Panc1 (cell line): Measurements from ENCODE around the gene USP44. TPM values are rescaled to one million over a fixed set of nuclear protein-coding genes. Genes with fewer than 3 reads are reported as not detected.

Source experiments
- ATAC-seq: fragments of 200-7000 bp; cut with Tn5 transposase; 2 replicates; pipeline ENCODE4 v1.9.1; 2020; ENCODE audit warnings: mild to moderate bottlenecking, moderate library complexity
- BruUV-seq: library from RNA; stranded (reverse); fragments of 400-500 nt; replicated peaks from 2 replicates; lab custom pipeline; 2021; lab: Mats Ljungman, UMichigan
- CTCF ChIA-PET: fragments of 300-600 bp; sonication (Branson Sonifier 250); formaldehyde crosslinking; loops from one replicate; lab custom pipeline; 2022; ENCODE audit warnings: antibody characterized with exemption; lab: Charles Lee
- POLR2A ChIA-PET: fragments of 300-600 bp; sonication (Branson Sonifier 250); formaldehyde crosslinking; loops from one replicate; lab custom pipeline; 2022; ENCODE audit warnings: antibody characterized with exemption; lab: Charles Lee
- DNase-seq: peaks from one replicate; pipeline ENCODE4 v3.0.0-alpha.2; 2010; ENCODE audit warnings: low read depth, low spot score
- H3K27ac ChIP-seq: 2 replicates; pipeline ENCODE4 v1.5.1; 2011; ENCODE audit warnings: mild to moderate bottlenecking, low read length, inconsistent platforms
- H3K27me3 ChIP-seq: fragments of 200-500 bp; sonication (Bioruptor generic); 2 replicates; pipeline ENCODE4 v1.6.0; 2014; ENCODE audit warnings: low read length, inconsistent platforms; ENCODE audit not compliant: control insufficient read depth, insufficient read depth
- H3K36me3 ChIP-seq: fragments of 200-500 bp; sonication (Bioruptor generic); 2 replicates; pipeline ENCODE4 v1.5.1; 2014; ENCODE audit warnings: inconsistent platforms, mild to moderate bottlenecking, low read length, moderate library complexity; ENCODE audit not compliant: control insufficient read depth, insufficient read depth
- H3K4me1 ChIP-seq: 2 replicates; pipeline ENCODE4 v1.5.1; 2011; ENCODE audit warnings: inconsistent platforms, mild to moderate bottlenecking, low read length, moderate library complexity; ENCODE audit not compliant: control insufficient read depth, insufficient read depth
- H3K4me3 ChIP-seq, 2 experiments: 2 replicates each; pipeline ENCODE4 v1.5.1; 2011 to 2012; ENCODE audit warnings: low read depth in 2 of 2, low read length in 2 of 2, mild to moderate bottlenecking in 2 of 2, inconsistent platforms in 1 of 2, moderate library complexity in 1 of 2
- H3K9me3 ChIP-seq: fragments of 200-500 bp; sonication (Bioruptor generic); 2 replicates; pipeline ENCODE4 v1.5.1; 2014; ENCODE audit warnings: low read depth, mild to moderate bottlenecking, inconsistent platforms, low read length, moderate library complexity; ENCODE audit not compliant: control insufficient read depth, insufficient read depth
- CTCF ChIP-seq: fragments of 450-650 bp; IDR thresholded peaks from 2 replicates; pipeline ENCODE4 v1.5.1; 2017; ENCODE audit warnings: mild to moderate bottlenecking
- POLR2AphosphoS5 ChIP-seq: IDR thresholded peaks from 2 replicates; pipeline ENCODE4 v1.6.1; 2012; ENCODE audit warnings: mild to moderate bottlenecking, low read depth, low read length, moderate library complexity
- REST ChIP-seq, 2 experiments: IDR thresholded peaks; 2 replicates each; pipeline ENCODE4 v1.6.1; 2011 to 2012; ENCODE audit warnings: low read depth in 2 of 2, control low read depth in 1 of 2, low read length in 1 of 2, mild to moderate bottlenecking in 1 of 2, moderate library complexity in 1 of 2; ENCODE audit not compliant: insufficient read depth in 1 of 2
- SIN3A ChIP-seq: IDR thresholded peaks from 2 replicates; pipeline ENCODE4 v1.6.1; 2012; ENCODE audit warnings: low read depth, mild to moderate bottlenecking, low read length, moderate library complexity, borderline replicate concordance; ENCODE audit not compliant: insufficient read depth
- TCF7L2 ChIP-seq: IDR thresholded peaks from 2 replicates; pipeline ENCODE4 v1.6.1; 2011; ENCODE audit warnings: mild to moderate bottlenecking, low read depth, low read length, inconsistent platforms
- in situ Hi-C: cut with HindIII; loops from 2 replicates; pipeline ENCODE4 v1.10.0; 2016; ENCODE audit warnings: low sequenced_read_pairs, low pct_unique_long_range_greater_than_20kb
- intact Hi-C: fragments of 100-400 bp; cut with micrococcal nuclease; formaldehyde crosslinking; loops from one replicate; pipeline ENCODE4 v1.10.0; 2022; ENCODE audit not compliant: unreplicated experiment
- total RNA-seq: library from RNA; stranded (reverse); gene quantifications from one replicate; pipeline ENCODE4 v1.2.1, GENCODE V29; 2021; ENCODE audit not compliant: unreplicated experiment

USP44 gene
- total RNA-seq, 1 experiment from 2014 or later = 0.10 TPM

DNA sequence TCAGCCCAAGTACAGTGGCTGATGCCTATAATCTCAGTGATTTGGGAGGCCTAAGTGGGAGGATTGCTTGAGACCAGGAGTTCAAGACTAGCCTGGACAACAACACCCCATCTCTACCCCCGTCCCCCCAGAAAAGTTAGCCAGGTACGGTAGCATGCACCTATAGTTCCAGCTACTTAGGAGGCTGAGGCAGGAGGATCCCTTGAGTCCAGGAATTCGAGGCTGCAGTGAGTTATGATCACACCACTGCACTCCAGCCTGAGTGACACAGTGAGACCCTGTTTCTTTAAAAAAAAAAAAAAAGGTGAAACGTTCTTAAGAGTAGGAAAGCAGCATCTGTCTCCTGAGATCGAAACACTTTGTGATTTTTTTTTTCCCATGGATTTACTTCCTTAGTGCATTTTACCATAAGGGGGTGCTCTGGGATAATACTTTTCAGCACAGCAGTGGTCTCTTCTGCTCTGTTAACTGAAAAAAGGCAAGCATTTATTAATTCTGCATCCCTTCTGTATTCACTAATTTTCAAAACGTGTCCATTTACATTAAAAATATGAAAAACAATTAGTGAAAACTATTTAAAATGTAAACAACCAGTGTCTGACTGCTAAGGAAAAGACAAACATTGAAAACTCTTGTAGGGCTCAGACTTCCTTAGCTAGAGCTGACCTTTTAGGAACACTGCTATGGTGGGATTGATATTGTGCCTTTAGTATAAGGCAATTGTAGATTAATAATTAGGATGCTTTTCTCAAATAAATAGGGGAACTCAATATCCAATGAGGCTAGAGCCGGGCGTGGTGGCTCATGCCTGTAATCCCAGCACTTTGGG is 31.2 kb upstream of the USP44 start:
- ATAC-seq (peak; percentile 85), DNase-seq (no peak)
- Histone ChIP-seq H3K27ac (no peak overlapping the region), H3K9me3 (no peaks in the 10 kb centered on the region), H3K4me1 (no peaks in the 10 kb centered on the region), H3K27me3 (no peaks in the 10 kb centered on the region), H3K36me3 (no peaks in the 10 kb centered on the region), H3K4me3 (no peak overlapping the region)
- intact Hi-C loops (loop anchor here (1.0 kb wide), 1 partner anchor 233 kb away; no protein-coding TSS in a partner anchor), in situ Hi-C loops (no loop called here)
- TF ChIP-seq CTCF (peak; percentile 65; the same call in 1 of the 2 replicates), TCF7L2 (no peak), POLR2AphosphoS5 (no peak), REST (IDR thresholded peaks at IDR 0.05; ENCODE audit: insufficient read depth in 1 of 2, low read depth in 2 of 2, low read length in 1 of 2) (no peak), SIN3A (no peak)
- ChIA-PET POLR2A (no interaction called here), CTCF (interaction anchor here (0.6 to 1.1 kb wide), 4 partner anchors 25 to 336 kb away, joined by 3 to 4 read pairs (median 3); no protein-coding TSS in a partner anchor)
- no TSS peak for BruUV-seq

- no peak overlapping the region for H3K4me3 ChIP-seq
- no peak overlapping the region for H3K27ac ChIP-seq
- no peaks in the 10 kb centered on the region for H3K36me3 ChIP-seq
- no peaks in the 10 kb centered on the region for H3K9me3 ChIP-seq
- ChIA-PET CTCF (interaction anchor here (0.5 to 1.0 kb wide), 2 partner anchors 44 to 422 kb away, joined by 3 to 7 read pairs; no protein-coding TSS in a partner anchor), POLR2A (interaction anchor here (0.6 kb wide), 1 partner anchor 164 kb away, joined by 9 read pairs; no protein-coding TSS in a partner anchor)
- TF ChIP-seq TCF7L2 (no peak), REST (IDR thresholded peaks at IDR 0.05; ENCODE audit: insufficient read depth in 1 of 2, low read depth in 2 of 2, low read length in 1 of 2) (no peak), POLR2AphosphoS5 (no peak), SIN3A (no peak), CTCF (no peak)
- ATAC-seq (no peak), DNase-seq (no peak)
- H3K27me3 ChIP-seq = no peaks in the 10 kb centered on the region
- in situ Hi-C loops = no loop called here
- intact Hi-C loops = no loop called here
- no peaks in the 10 kb centered on the region for H3K4me1 ChIP-seq
- no TSS peak for BruUV-seq
These were observed 26.5 kb upstream of the USP44 start for GRCh38 chr12:95577820-95578219.
